Tibial artery (tissue), 4 donors: ENCODE results near the gene UPF2.
"Not testable (repeated sequence)": the region's sequence is repeated elsewhere in the genome, so short reads cannot be mapped to it uniquely, and the experiment has no call there.

ENCODE experiments used
- DNase-seq, 2 donors: peaks; one replicate each; pipeline ENCODE4 v3.0.0-alpha.2; 2019
- H3K27ac ChIP-seq, 2 donors: fragments of 200-600 bp; sonication (generic) in 1 of 2; 1 replicate in 1 of 2; 2 replicates in 1 of 2; pipeline ENCODE4 v1.5.1; 2018 to 2019; ENCODE audit warnings: mild to moderate bottlenecking in 1 of 2
- H3K27me3 ChIP-seq, 2 donors: fragments of 200-600 bp; sonication (generic) in 1 of 2; one replicate each; pipeline versions ENCODE4 v1.5.1 to v1.6.0; 2016 to 2019
- H3K36me3 ChIP-seq, 3 donors: fragments of 200-600 bp; sonication (generic) in 2 of 3; one replicate each; pipeline ENCODE4 v1.5.1; 2016 to 2019; ENCODE audit warnings: mild to moderate bottlenecking in 2 of 3
- H3K4me1 ChIP-seq, 4 donors: fragments of 200-600 bp; sonication (generic) in 2 of 4; 1 replicate in 3 of 4; 2 replicates in 1 of 4; pipeline ENCODE4 v1.5.1; 2016 to 2019
- H3K4me3 ChIP-seq, 2 donors: fragments of 200-600 bp; sonication (generic) in 1 of 2; 1 replicate in 1 of 2; 2 replicates in 1 of 2; pipeline ENCODE4 v1.5.1; 2018 to 2019; ENCODE audit warnings: mild to moderate bottlenecking in 2 of 2
- H3K9me3 ChIP-seq, 3 donors: fragments of 200-600 bp; sonication (generic) in 1 of 3; one replicate each; pipeline ENCODE4 v1.5.1; 2016 to 2019
- intact Hi-C: fragments of 100-400 bp; cut with DNase I; formaldehyde crosslinking; loops from one replicate; pipeline ENCODE4 v1.15.0; 2023; ENCODE audit warnings: low total_unique reads
- TF ChIP-seq, protein P1 (sequence below), 2 experiments: fragments of 200-600 bp in 1 of 2; fragments of 450-650 bp in 1 of 2; IDR thresholded peaks; one replicate each; pipeline ENCODE4 v1.5.1; 2017 to 2019; ENCODE audit warnings: antibody characterized with exemption in 2 of 2, mild to moderate bottlenecking in 1 of 2, moderate library complexity in 1 of 2

Gene UPF2

DNA sequence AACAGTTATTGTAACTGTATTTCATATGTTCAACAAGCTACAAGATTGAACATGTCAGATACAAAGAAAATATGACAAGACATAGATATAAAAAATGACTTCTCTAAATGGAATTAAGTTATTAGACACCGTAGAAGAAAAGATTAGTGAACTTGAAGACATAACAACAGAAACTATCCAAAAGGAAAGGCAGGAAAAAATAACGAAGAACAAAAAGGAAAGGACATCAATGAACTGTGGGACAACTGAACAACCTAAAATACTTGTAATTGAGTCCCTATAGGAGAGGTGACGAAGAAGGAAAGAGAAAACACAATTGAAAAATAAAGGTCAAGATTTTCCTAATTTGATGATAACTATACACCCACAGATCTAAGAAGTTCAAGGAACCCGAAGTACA lies 32.3 kb downstream of the UPF2 start:
- intact Hi-C loops = no loop called here
- no peaks in the 10 kb centered on the region for H3K4me1 ChIP-seq
- H3K27me3 ChIP-seq = no peaks in the 10 kb centered on the region
- H3K4me3 ChIP-seq = no peak overlapping the region
- H3K27ac ChIP-seq = no peak overlapping the region
- peaks cover 25 to 65% (median 56%) of the 10 kb centered on the region in 3 donors for H3K36me3 ChIP-seq
- DNase-seq = no peak
- H3K9me3 ChIP-seq = peaks cover 0 to 5% (median 0%) of the 10 kb centered on the region in 3 donors
- TF ChIP-seq, protein P1, sequence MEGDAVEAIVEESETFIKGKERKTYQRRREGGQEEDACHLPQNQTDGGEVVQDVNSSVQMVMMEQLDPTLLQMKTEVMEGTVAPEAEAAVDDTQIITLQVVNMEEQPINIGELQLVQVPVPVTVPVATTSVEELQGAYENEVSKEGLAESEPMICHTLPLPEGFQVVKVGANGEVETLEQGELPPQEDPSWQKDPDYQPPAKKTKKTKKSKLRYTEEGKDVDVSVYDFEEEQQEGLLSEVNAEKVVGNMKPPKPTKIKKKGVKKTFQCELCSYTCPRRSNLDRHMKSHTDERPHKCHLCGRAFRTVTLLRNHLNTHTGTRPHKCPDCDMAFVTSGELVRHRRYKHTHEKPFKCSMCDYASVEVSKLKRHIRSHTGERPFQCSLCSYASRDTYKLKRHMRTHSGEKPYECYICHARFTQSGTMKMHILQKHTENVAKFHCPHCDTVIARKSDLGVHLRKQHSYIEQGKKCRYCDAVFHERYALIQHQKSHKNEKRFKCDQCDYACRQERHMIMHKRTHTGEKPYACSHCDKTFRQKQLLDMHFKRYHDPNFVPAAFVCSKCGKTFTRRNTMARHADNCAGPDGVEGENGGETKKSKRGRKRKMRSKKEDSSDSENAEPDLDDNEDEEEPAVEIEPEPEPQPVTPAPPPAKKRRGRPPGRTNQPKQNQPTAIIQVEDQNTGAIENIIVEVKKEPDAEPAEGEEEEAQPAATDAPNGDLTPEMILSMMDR (IDR thresholded peaks at IDR 0.05) = no peak

DNA sequence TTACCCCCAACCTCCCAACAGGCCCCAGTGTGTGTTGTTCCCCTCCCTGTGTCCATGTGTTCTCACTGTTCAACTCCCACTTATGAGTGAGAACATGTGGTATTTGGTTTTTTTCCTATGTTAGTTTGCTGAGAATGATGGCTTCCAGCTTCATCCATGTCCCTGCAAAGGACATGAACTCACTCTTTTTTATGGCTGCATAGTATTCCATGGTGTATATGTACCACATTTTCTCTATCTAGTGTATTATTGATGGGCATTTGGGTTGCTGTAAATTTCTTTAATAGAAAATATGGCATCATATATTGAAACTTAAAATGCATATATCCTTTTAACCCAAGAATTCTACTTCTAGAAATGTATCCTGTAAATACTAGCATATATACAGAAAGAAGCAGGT lies 33.8 kb downstream of the UPF2 start:
- H3K27ac ChIP-seq, H3K27me3 ChIP-seq, intact Hi-C loops, H3K4me1 ChIP-seq, H3K9me3 ChIP-seq, H3K4me3 ChIP-seq, DNase-seq: not testable (repeated sequence)
- H3K36me3 ChIP-seq = peaks cover 29 to 66% (median 62%) of the 10 kb centered on the region in 3 donors

DNA sequence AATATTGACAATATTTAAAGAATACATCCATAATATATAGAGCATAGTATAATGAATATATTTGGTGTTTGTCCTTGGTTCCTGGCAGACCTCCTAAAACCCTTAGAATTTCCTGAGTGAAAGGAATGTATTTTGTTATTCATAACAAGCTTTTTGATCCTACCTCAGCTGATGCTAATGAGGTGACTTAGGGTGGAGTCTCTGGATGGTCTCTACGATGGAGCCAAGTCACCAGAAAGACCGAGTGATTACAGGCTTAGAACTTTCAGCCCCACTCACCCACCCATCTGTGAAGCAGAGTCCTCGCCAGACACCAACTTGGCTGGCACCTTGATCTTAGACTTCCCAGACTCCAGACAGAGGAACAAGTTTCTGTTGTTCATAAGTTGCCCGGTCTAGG lies 35.9 kb downstream of the UPF2 start:
- DNase-seq = no peak
- Histone ChIP-seq H3K36me3 (peaks cover 36 to 70% (median 66%) of the 10 kb centered on the region in 3 donors), H3K9me3 (peaks cover 0 to 5% (median 0%) of the 10 kb centered on the region in 3 donors), H3K4me1 (no peaks in the 10 kb centered on the region), H3K27me3 (no peaks in the 10 kb centered on the region), H3K27ac (no peak overlapping the region), H3K4me3 (no peak overlapping the region)
- TF ChIP-seq, protein P1 (IDR thresholded peaks at IDR 0.05) = no peak
- intact Hi-C loops = no loop called here

DNA sequence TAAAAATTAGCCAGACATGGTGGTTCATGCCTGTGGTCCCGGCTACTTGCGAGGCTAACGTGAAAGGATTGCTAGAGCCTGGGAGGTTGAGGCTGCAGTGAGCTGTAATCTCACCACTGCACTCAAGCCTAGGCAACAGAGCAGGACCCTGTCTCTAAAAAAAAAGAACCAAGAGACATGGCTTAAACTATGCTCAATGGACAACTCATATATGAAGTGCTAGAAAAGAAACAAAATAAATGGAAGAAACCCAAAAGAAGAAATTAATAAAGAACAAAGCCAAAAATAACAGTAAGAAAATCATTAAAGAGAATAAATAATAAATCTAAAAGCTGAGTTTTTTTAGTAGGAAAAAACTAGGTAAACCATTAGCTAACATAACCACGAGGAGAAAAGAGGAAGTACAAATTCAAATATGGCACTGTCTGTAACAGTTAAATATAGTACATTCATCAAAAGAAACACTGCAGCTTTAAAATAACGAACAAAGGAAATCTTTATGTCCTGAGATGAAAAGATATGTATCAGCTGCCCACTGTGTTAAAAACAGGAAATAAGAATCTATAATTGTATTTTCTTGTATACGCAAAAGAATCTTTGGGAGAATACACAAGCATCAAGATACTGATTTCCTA lies 48.7 kb downstream of the UPF2 start:
- no peaks in the 10 kb centered on the region for H3K4me1 ChIP-seq
- no peaks in the 10 kb centered on the region for H3K9me3 ChIP-seq
- H3K4me3 ChIP-seq = no peak overlapping the region
- intact Hi-C loops = no loop called here
- TF ChIP-seq, protein P1 (IDR thresholded peaks at IDR 0.05) = no peak
- no peak overlapping the region for H3K27ac ChIP-seq
- H3K36me3 ChIP-seq = peaks cover 38 to 53% (median 41%) of the 10 kb centered on the region in 3 donors
- no peaks in the 10 kb centered on the region for H3K27me3 ChIP-seq
- no peak for DNase-seq

DNA sequence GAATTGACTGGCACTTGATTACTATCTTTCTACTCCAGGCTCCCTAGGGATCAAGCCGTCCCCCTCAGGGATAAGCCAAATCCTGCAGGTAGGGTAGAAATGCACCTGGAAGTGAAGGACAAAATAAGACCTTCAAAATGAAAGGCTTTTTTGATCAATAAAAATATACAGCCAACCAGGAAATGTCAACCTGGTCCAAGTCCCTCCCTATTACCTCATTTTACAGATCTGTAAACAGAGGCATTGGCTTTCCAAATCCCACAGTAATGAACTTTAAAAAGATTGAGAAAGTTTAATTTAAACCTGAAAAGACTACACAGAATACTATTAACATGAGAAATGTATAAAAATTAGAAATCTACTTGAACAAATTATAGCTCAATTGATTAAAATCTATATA lies 53.7 kb downstream of the UPF2 start:
- DNase-seq = no peak
- no peaks in the 10 kb centered on the region for H3K9me3 ChIP-seq
- TF ChIP-seq, protein P1 (IDR thresholded peaks at IDR 0.05) = no peak
- peaks cover 14 to 20% (median 18%) of the 10 kb centered on the region in 3 donors for H3K36me3 ChIP-seq
- H3K4me1 ChIP-seq = no peaks in the 10 kb centered on the region
- H3K27ac ChIP-seq = no peak overlapping the region
- no peak overlapping the region for H3K4me3 ChIP-seq
- intact Hi-C loops = no loop called here
- H3K27me3 ChIP-seq = no peaks in the 10 kb centered on the region

DNA sequence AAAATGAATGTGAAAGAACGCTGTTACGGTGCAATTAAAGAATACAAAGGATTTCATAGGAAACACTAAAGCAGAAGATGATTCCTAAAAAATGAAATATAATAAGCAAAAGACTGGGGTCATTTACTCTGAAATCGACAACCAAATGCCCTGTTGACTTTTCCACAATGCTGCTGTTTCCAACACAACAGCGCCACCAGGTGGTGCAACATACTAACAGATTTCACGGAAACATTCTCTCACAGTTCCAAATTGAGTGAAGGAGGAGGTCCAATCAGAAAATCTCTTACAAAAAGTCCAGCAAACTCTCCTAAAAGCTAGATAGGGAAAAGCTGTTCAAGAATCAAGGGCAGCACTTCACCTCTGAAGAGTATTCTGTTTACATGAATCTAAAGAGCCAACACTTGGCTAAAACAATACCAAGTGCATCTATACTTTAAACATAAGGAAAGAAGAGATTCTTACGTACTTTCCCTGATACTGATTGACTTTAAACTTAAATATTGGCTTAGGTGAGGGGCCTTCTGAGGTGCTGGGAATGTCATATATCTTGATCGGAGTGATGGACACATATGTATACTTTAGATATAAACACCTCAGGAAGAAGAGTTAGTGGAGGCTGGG lies 55.9 kb downstream of the UPF2 start:
- TF ChIP-seq, protein P1 (IDR thresholded peaks at IDR 0.05) = peak; percentile 64 to 69
- H3K27ac ChIP-seq = no peak overlapping the region
- no peak overlapping the region for H3K4me3 ChIP-seq

More for the DNA sequence above, 55.9 kb downstream of the UPF2 start:
- DNase-seq = peak; percentile 76 to 82
- peaks cover 14 to 20% (median 15%) of the 10 kb centered on the region in 3 donors for H3K36me3 ChIP-seq
- intact Hi-C loops = no loop called here
- no peaks in the 10 kb centered on the region for H3K9me3 ChIP-seq
- no peaks in the 10 kb centered on the region for H3K4me1 ChIP-seq
- no peaks in the 10 kb centered on the region for H3K27me3 ChIP-seq
